Colonic mucosa (tissue), 4 donors: ENCODE results near the gene AJAP1. TPM values are rescaled to one million over a fixed set of nuclear protein-coding genes. Genes with fewer than 3 reads are reported as not detected.
"Not testable (repeated sequence)": the region's sequence is repeated elsewhere in the genome, so short reads cannot be mapped to it uniquely, and the experiment has no call there.

ENCODE experiments used
- DNase-seq: peaks from one replicate; pipeline ENCODE4 v3.0.0-alpha.2; 2020
- H3K27ac ChIP-seq: fragments of 200-600 bp; one replicate; pipeline ENCODE4 v1.8.0; 2021
- H3K27me3 ChIP-seq: fragments of 200-600 bp; one replicate; pipeline ENCODE4 v1.8.0; 2021
- H3K36me3 ChIP-seq: fragments of 200-600 bp; one replicate; pipeline ENCODE4 v1.8.0; 2021
- H3K4me1 ChIP-seq: fragments of 200-600 bp; one replicate; pipeline ENCODE4 v1.8.0; 2021; ENCODE audit warnings: mild to moderate bottlenecking
- H3K4me3 ChIP-seq: fragments of 200-600 bp; one replicate; pipeline ENCODE4 v1.8.0; 2021
- H3K9ac ChIP-seq, 2 donors: one replicate each; pipeline ENCODE4 v1.7.0; 2013; ENCODE audit warnings: control low read depth in 2 of 2, low read depth in 2 of 2, low read length in 2 of 2
- H3K9me3 ChIP-seq: fragments of 200-600 bp; one replicate; pipeline ENCODE4 v1.8.0; 2021
- intact Hi-C: fragments of 100-400 bp; cut with DNase I; formaldehyde crosslinking; loops from one replicate; pipeline ENCODE4 v1.14.1; 2022
- total RNA-seq, 2 donors: library from RNA; stranded (reverse); fragmentation: NEBNext Ultra II Directional in 1 of 2; extraction: Animal tissue kit (Norgen Biotek cat#: 25700) in 1 of 2; gene quantifications; one replicate each; pipeline ENCODE4 v1.2.1, GENCODE V29; 2021
- TF ChIP-seq, protein P1 (sequence below): fragments of 200-600 bp; IDR thresholded peaks from one replicate; pipeline ENCODE4 v1.8.0; 2022; ENCODE audit warnings: antibody characterized with exemption, mild to moderate bottlenecking
- donor health status: healthy.
- donor health status: DM: no; HTN: no; CAD: no.
- donor health status: DM: no; HTN: no; CAD: no.

AJAP1 gene
- total RNA-seq, 2 donors from 2014 or later, result 0.07 to 0.42 TPM

DNA sequence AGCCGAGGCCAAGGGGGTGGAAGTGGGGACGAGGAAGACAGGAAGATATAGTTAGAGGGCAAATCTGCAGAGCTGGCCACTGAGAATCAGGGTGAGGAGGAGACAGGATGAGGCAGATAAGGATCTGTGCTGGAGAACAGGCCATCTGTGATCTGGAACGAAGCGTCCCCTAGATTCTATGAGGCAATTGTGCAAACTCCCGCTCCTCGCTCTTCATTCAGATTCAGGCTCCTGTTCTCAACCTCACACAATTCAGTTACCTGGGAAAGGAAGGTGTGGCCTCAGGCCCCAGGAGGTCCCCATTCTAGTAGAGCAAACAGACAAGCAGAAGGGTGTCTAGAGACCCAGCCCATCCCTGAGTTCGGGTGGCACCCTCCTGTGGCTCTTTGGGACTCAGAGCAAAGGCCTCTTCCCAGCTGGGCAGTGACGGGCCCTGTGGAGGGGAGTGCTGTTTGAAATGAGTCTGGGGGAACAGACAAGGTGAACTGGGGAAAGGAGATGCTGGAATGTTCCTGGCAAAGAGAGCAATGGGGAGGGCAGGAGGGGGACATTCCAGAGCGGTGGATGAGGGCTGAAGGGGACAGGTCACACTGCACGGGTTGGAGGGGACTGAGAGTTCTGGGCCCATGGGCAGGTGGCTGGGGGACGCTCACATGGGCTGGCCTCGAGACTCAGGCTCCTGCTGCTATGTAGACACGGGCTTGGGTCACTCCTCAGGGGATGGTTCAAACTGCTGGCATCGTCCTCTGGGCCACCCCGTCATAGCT lies 39.9 kb upstream of the AJAP1 start:
- Histone ChIP-seq H3K4me1 (no peaks in the 10 kb centered on the region), H3K4me3 (no peak overlapping the region), H3K9me3 (no peaks in the 10 kb centered on the region), H3K27me3 (no peaks in the 10 kb centered on the region), H3K27ac (no peak overlapping the region), H3K9ac (no peak overlapping the region), H3K36me3 (no peaks in the 10 kb centered on the region)
- DNase-seq, result no peak
- TF ChIP-seq, protein P1, sequence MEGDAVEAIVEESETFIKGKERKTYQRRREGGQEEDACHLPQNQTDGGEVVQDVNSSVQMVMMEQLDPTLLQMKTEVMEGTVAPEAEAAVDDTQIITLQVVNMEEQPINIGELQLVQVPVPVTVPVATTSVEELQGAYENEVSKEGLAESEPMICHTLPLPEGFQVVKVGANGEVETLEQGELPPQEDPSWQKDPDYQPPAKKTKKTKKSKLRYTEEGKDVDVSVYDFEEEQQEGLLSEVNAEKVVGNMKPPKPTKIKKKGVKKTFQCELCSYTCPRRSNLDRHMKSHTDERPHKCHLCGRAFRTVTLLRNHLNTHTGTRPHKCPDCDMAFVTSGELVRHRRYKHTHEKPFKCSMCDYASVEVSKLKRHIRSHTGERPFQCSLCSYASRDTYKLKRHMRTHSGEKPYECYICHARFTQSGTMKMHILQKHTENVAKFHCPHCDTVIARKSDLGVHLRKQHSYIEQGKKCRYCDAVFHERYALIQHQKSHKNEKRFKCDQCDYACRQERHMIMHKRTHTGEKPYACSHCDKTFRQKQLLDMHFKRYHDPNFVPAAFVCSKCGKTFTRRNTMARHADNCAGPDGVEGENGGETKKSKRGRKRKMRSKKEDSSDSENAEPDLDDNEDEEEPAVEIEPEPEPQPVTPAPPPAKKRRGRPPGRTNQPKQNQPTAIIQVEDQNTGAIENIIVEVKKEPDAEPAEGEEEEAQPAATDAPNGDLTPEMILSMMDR, result no peak
- intact Hi-C loops, result no loop called here

DNA sequence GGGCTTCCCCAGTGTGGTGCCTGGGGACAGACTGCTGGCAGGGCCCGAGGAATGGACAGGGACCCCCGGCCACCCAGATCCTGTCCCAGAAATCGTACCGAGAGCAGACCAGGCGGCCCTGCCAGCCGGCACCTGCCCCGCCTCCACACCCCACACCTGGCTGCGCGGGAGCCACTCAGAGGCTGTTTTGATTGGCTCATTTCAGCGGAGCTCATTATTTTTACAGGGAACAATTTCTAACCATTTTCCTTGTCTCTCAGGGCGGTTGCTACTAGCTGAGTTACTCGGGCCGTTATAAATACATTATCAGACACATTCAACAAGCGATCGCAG lies 39.3 kb upstream of the AJAP1 start:
- Histone ChIP-seq H3K9ac (no peak overlapping the region), H3K4me3 (no peak overlapping the region), H3K36me3 (no peaks in the 10 kb centered on the region), H3K27me3 (no peaks in the 10 kb centered on the region), H3K27ac (no peak overlapping the region), H3K9me3 (no peaks in the 10 kb centered on the region), H3K4me1 (no peaks in the 10 kb centered on the region)
- TF ChIP-seq, protein P1, result no peak
- no peak for DNase-seq
- intact Hi-C loops, result no loop called here

DNA sequence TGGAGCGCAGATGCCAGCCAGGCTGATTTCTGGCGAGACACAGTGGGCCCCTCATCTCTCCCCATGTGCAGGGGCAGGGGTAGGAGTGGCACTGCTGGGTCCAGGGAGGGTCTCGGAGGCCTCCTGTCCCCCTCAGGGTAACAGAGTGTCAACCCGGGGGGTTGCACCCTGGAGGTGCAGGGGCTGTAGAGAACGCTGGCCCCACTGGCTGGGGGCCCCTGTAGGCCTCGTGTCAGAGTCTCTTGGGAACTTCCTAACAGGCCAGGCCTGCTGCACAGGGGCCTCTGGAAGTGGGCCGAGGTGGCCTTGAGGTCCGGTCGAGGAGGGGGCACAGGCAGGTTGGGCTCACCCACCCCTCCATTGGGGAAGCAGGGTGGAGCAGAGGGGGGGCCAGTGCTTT lies 38.9 kb upstream of the AJAP1 start:
- Histone ChIP-seq H3K36me3 (no peaks in the 10 kb centered on the region), H3K27ac (no peak overlapping the region)

DNA sequence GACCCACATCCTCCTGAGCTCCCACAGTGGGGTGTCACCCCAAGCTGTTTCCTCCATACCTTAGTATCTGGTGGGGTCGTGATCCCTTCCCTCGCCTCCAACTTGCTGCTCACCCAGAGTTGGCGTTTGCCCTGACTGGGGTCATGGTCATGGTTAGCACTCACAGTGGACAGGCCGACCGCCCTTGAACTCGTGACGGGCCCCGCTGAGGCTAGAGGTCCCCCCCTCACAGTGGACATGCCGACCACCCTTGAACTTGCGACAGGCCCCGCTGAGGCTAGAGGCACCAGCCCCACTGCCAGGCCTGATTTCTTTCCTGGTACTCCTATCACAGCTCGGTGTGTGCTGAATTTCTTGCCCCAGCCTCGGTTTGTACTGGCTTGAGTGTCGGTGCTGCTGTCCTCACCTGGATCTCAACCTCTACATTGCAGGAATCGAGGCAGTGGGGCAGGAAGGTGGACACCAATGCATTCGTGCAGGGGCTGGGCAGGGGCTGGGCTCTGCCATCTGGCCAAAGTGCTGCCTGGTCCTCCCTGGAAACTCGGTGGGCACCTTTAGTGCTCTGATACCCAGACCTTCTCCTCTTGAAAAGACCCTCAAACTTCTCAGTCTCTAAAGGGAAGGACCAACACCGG lies 37.5 kb upstream of the AJAP1 start:
- no peak overlapping the region for H3K4me3 ChIP-seq
- H3K4me1 ChIP-seq, result no peaks in the 10 kb centered on the region
- H3K9ac ChIP-seq, result no peak overlapping the region
- no peak overlapping the region for H3K27ac ChIP-seq
- TF ChIP-seq, protein P1, result no peak
- no peaks in the 10 kb centered on the region for H3K9me3 ChIP-seq
- no peaks in the 10 kb centered on the region for H3K36me3 ChIP-seq
- DNase-seq, result no peak
- no peaks in the 10 kb centered on the region for H3K27me3 ChIP-seq
- intact Hi-C loops, result no loop called here

More for the DNA sequence above, 38.9 kb upstream of the AJAP1 start:
- Histone ChIP-seq H3K4me3 (no peak overlapping the region), H3K27me3 (no peaks in the 10 kb centered on the region), H3K9me3 (no peaks in the 10 kb centered on the region), H3K9ac (no peak overlapping the region), H3K4me1 (no peaks in the 10 kb centered on the region)
- intact Hi-C loops, result no loop called here
- TF ChIP-seq, protein P1, result no peak
- DNase-seq, result no peak

DNA sequence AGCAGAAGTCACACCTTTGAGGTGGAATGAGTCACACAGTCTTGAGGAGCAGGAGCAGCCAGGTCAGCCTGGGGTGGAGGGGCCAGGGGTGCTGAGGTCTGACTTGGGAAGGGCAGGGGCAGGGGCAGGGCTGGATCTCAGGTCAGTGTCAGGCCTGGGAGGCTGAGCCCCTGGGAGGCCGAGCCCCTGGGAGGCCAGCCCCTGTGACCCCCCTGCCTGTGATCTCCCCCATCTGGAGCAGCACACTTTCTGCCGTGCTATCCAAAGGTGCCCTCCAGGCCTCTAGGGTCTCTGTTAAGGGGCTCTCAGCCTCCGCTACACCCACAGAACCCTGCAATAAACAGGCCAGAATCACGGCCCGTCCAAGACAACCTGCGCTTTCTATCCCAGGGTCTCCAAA lies 36.9 kb upstream of the AJAP1 start:
- intact Hi-C loops, result no loop called here
- Histone ChIP-seq H3K27ac (no peak overlapping the region), H3K4me1 (no peaks in the 10 kb centered on the region), H3K9ac (no peak overlapping the region), H3K36me3 (no peaks in the 10 kb centered on the region), H3K4me3 (no peak overlapping the region), H3K27me3 (no peaks in the 10 kb centered on the region), H3K9me3 (no peaks in the 10 kb centered on the region)
- no peak for DNase-seq
- TF ChIP-seq, protein P1, result no peak

DNA sequence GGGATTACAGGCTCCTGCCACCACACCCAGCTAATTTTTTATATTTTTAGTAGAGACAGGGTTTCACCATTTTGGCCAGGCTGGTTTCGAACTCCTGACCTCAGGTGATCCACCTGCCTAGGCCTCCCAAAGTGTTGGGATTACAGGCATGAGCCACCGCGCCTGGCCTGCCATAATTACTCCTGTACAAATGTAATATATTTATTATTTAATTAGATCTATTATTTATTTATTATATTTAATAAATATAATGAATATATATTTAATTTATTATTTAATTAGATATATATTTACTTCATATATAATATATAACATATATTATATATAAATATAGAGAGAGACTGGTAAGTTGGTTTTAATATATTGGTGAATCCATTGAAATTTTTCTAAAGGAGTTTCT lies 35.6 kb upstream of the AJAP1 start:
- H3K27me3 ChIP-seq, H3K9ac ChIP-seq, H3K4me1 ChIP-seq, DNase-seq, H3K4me3 ChIP-seq, H3K36me3 ChIP-seq, H3K9me3 ChIP-seq, H3K27ac ChIP-seq, intact Hi-C loops: not testable (repeated sequence)
